ENCODE results near the gene COL4A3.

The COL4A3 gene

GRCh38 chr2:227204452-227204851 lies 40.0 kb downstream of the COL4A3 start:
- no peak for DNase-seq (ENCODE audit: low read depth)
- H3K4me3 ChIP-seq (ENCODE audit: low read depth, low read length): no peak overlapping the region
- no peak for TF ChIP-seq CTCF (IDR thresholded peaks at IDR 0.05; ENCODE audit: low read depth, low read length, missing control alignments)

GRCh38 chr2:227205701-227206100 lies 41.3 kb downstream of the COL4A3 start:
- H3K4me3 ChIP-seq (ENCODE audit: low read depth, low read length): no peak overlapping the region
- TF ChIP-seq CTCF (IDR thresholded peaks at IDR 0.05; ENCODE audit: low read depth, low read length, missing control alignments): no peak
- DNase-seq (ENCODE audit: low read depth): no peak

GRCh38 chr2:227206406-227206805 lies 42.0 kb downstream of the COL4A3 start:
- TF ChIP-seq CTCF (IDR thresholded peaks at IDR 0.05; ENCODE audit: low read depth, low read length, missing control alignments): no peak
- no peak overlapping the region for H3K4me3 ChIP-seq (ENCODE audit: low read depth, low read length)
- DNase-seq (ENCODE audit: low read depth): no peak

GRCh38 chr2:227207573-227207972 lies 43.1 kb downstream of the COL4A3 start:
- no peak for DNase-seq (ENCODE audit: low read depth)
- TF ChIP-seq CTCF (IDR thresholded peaks at IDR 0.05; ENCODE audit: low read depth, low read length, missing control alignments): no peak
- H3K4me3 ChIP-seq (ENCODE audit: low read depth, low read length): no peak overlapping the region

- no peak for TF ChIP-seq CTCF (IDR thresholded peaks at IDR 0.05; ENCODE audit: low read depth, low read length, missing control alignments)
- no peak for DNase-seq (ENCODE audit: low read depth)
- no peak overlapping the region for H3K4me3 ChIP-seq (ENCODE audit: low read depth, low read length)
Measured at GRCh38 chr2:227214622-227215041, 50.2 kb downstream of the COL4A3 start.

- no peak for TF ChIP-seq CTCF (IDR thresholded peaks at IDR 0.05; ENCODE audit: low read depth, low read length, missing control alignments)
Measured at GRCh38 chr2:227219312-227220105, 55.1 kb downstream of the COL4A3 start.

GRCh38 chr2:227221120-227221519 lies 56.7 kb downstream of the COL4A3 start:
- no peak overlapping the region for H3K4me3 ChIP-seq (ENCODE audit: low read depth, low read length)
- TF ChIP-seq CTCF (IDR thresholded peaks at IDR 0.05; ENCODE audit: low read depth, low read length, missing control alignments): no peak
- DNase-seq (ENCODE audit: low read depth): no peak

More at GRCh38 chr2:227219312-227220105, 55.1 kb downstream of the COL4A3 start:
- DNase-seq (ENCODE audit: low read depth): no peak
- H3K4me3 ChIP-seq (ENCODE audit: low read depth, low read length): no peak overlapping the region
